Medulla oblongata (tissue), 1 donor: ENCODE measurements around the gene AQP7.
"Not testable (repeated sequence)": the region's sequence is repeated elsewhere in the genome, so short reads cannot be mapped to it uniquely, and the experiment has no call there.

ENCODE experiments used
- DNase-seq: peaks from one replicate; pipeline ENCODE4 v3.0.0-alpha.2; 2015; ENCODE audit errors: extremely low spot score

The AQP7 gene

DNA sequence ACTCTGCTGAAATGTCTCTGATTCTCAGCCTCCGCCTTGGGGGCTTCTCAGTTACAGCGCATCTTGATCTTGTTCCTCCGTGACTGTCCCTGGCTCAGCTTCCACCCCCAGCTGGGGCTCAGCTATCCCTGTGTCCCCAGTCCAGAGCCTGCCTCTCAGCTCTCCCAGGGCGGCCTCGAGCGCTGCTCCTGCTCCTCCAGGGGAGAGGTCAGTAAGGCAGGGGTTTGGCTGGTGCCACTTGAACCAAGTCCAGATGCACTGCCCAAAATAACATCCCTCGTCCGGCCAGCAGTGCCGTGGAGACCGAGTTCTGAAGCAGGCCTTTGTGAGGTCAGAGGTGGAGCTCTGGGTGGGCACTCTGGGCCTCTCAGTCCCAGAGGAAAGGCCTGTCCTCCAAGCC, at the start of gene AQP7:
Gene AQP7, minus strand, starts transcription at position 198 of the 400 bp plus-strand sequence. CDS start 1,306 bp downstream, outside the sequence.
- not testable (repeated sequence) for DNase-seq

DNA sequence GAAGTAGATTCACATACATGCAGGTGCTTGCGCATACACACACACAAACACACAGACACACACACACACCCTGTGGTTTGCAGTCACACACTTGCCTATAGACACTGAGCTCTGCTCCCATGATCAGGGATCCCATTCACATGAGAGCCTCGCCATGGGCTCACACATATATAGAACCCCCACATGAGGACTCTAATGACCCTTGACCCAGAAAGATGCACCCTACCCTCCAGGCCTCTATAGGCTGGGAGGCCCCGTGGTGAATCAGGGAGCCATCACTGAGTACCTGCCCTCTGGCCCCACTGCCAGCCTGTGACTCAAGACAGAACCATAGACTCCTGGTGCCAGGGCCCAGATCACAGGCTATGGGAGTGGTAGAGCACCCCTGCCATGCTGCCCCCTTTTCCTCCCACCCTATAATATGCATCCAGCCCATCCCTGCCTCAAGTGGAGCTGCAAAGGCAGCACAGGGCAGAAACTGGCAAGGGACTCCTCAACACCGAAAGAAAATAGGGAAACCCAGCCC, 48.3 kb upstream of the AQP7 start:
- no peak for DNase-seq

DNA sequence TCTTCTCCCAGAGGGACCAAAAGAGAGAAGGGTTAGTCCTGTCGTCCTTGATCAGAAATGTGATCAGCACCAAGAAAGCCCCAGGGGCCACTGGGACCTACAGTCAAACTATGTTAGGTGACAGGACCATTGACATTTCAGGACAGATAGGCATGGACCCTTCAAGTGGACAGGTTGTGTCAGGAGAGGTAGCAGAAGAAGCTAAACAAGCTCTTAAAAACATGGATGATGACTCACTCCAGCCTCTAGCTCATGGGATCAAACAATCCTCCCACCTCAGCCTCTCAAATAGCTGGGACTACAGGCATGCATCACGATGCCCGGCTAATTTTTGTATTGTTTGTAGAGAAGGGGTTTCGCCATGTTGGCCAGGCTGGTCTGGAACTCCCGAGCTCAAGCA, 47.3 kb upstream of the AQP7 start:
- no peak for DNase-seq

DNA sequence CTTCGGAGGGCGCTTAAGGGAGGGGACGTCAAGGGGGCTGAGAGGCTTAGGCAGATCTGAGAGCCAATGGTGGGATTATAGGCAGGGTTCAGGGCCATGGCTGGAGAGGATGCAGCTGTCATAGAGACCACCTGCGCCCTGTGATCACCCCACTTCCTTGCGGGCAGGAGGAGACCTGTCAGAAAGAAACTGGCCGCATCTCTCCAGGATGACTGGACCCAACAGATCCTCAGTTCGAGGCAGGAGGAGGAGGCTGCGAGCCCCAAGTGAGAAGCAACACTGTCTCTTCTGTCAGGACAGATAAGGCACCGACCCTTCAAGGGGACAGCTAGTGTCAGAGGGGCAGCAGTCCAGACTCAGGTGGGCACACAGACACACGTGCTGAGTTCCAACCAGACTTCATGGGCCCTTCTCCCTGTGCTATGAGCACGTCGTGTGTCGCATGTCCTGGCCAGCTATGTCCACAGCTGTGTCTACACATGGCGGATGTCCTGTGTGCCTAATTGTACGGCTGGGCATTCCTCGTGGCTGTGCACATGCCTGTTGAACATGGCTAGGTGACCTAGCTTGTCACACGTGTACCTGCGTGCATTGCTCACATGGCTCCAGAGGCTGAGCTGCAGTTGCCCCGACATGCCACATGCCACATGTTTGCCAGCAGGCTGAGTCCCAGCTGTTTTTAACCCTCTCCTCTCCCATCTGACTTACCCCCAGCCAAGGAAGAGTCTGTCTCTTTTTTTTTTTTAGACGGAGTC, 45.6 kb upstream of the AQP7 start:
- no peak for DNase-seq

DNA sequence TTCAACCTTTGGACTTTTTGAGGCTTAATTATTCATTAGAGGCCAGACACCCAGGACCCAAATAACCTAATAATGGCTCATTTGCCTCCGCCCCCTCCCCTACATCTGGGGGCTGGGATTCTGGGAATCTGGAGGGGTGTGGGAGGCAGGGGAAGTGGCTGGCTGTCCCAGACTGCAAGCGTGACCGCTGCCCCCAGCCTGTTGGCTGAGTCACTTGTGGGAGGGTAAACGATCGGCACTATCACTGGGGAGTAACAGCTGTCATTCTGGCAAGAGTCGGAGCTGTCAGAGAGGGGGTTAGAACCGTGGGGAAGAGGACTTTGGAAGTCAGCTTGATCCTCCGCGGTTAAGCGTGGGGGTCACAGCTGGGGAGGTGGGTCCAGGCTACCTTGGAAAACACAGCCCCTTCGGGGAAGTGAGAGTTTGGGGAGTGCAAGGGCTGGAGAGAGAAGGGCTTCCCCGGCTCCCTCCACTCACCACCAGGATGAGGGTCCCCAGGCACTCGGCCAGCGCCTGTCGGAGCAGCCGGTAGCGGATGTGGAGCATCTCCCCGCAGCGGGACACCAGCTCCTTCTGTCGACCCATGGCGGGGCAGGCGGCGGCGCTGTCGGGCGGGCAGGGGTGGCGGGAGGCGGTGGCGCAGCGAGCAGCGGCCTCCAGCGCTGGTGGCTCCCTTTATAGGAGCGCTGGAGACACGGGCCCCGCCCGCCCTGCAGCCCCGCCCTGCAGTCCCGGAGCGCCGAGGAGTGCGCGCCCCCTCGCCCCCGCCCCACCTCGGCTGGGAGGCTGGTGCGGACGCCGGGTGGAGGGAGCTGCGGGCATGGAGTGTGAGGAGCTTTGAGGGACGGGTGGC, 44.8 kb upstream of the AQP7 start, which contains the start of gene AQP3:
Gene AQP3, minus strand, starts transcription at position 648 of the 853 bp plus-strand sequence. Its CDS starts 63 bp downstream, at position 585.
- DNase-seq = peak; percentile 19

DNA sequence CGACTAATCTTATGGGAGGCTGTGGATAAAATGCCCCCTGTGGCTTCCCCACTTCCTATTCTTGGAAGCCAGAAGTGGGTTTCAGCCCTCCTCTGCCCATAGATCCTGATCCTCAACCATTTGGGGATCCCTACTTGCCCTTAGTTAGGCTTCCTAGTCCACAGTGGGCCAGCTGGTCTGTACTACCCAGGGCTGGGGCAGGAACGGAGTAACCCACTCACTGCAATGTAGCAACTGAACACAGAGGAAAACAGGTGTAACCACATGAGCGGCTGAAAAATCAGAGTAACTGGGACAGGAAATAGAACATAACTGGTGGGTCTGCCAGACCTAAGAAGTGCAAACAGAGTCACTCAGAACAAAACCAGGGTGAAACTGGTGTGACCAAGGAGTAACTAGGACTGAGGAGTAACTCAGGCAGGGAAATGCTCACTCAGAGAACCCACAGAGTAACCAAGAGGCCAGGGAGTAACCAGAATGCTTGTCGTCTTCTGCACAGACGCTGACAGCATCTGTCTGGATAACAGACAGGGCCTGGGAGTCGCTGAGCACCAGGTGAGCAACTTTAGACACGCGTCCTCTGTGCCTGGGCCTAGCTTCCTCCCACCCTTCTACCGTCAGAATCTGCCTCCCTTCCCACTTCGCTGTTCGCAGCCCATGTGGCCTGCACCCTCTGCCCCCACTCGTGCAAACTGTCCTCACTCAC, 44.0 kb upstream of the AQP7 start:
- no peak for DNase-seq

DNA sequence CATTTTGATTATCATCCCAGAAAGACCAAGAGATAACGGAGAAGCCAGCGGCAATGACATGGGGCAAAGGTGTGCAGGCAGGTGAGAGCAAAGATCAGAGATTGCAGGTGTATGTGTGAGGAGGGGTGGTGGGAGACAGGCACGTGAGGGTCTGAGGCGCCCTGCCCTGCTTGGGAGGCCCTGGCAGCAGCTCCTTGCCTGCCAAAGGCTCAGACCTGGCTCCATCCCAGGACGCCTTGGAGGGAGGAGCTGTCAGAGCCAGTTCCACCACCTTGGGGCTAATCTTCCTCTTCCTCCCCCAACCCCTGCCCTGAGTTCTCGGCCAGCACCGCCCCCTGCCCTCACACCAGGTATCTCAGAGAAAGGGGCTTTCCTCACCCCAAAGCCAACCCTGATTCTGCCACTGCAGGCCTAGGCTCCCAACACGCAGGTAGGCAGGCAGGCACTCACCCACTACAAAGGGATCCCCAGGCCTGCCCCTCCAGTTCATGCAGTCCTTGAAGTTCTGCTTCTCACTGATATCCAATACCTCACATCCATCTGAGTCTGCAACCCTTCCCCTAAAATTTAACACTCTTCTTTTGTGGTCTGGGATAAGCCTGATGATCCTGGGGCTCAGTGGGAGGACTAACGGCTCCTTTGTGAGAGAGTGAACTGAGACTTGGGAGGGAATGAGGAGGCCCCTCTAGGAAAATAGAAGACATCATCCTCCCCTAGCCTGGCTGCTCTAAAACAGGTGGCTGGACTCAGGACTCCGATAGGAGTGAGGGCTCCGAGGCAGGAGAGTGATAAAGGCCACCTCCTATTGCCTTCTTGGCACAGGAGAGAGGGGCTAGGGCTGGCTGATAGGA, 43.2 kb upstream of the AQP7 start:
- DNase-seq = no peak

DNA sequence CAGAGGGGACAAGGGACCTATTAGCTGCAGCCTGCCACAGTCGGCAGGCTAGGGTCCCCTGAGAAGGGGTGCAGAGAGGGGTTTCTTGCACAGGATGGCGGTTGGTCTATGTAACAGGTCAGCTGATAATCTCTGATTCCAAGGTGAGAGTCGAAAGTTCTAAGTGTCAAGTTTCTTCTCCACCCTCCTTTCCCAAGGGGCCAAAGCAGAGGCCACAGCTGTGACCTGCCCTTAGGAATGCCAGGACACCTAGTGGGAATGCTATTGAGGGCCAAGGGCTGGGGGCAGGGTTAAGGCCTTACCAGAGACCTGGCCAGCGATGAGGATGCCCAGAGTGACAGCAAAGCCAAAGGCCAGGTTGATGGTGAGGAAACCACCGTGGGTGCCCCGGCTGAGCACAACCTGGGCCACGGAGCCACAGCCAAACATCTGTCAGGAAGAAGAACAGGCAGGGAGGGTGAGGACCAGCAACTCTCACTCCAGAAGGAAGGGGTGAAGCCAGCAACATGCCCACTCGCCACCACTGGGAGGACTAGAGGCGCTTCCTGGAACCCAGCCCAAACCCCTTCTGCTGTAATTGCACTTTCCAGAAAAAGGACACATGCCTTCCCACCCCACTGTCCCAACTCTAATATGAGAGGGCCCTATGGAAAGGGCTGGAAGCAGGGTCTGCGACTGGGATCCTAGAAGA, 41.2 kb upstream of the AQP7 start:
- no peak for DNase-seq

DNA sequence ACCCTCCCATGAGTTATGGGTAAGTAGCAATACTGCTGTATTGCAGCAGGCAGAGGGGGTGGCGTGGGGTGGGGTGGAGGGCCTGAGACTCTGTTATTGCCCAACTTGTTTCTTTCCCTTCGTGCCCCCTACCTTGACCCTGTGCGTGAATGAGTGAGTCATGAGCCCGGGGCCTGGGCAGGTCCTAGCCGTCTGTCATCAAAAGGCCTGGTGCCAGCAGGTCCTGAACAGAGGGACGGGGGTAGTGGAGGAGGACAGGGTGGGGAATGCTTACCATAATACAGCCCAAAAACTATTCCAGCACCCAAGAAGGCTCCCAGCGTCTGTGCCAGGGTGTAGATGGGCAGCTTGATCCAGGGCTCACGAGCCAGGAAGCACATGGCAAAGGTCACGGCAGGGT, 40.7 kb upstream of the AQP7 start:
- DNase-seq = no peak

DNA sequence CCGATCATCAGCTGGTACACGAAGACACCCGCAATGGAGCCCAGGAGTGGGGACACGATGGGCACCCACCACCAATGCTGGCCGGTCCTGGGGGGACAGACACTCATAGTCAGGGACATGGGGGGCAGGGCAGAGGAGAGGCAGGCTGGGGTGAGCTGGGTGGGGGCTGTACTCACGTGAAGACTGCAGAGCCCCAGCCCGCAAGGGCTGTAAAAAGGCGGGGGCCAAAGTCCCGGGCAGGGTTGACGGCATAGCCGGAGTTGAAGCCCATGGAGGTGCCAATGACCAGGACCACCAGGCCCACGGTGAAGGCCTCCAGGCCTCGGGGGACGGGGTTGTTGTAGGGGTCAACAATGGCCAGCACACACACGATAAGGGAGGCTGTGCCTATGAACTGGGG, 39.8 kb upstream of the AQP7 start:
- no peak for DNase-seq

DNA sequence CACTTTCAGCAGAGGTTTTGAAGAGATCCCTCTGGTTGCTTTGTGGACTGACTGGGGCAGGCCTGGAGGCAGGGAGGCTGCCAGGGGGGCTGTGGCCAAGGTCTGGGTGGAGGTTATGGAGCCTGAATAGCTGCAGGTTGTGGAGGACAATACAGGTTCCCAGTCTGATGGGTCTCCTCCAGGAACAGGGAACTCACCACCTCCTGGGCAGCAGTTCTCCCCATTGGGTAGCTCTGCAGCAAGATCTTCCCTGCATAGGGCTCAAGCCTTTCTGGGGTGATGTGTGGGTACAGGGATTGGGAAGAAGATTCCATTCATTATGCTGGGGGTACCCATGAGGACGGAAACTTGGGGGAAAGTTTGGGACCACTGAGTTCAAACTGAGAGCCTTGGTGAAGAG, 38.2 kb upstream of the AQP7 start:
- no peak for DNase-seq

DNA sequence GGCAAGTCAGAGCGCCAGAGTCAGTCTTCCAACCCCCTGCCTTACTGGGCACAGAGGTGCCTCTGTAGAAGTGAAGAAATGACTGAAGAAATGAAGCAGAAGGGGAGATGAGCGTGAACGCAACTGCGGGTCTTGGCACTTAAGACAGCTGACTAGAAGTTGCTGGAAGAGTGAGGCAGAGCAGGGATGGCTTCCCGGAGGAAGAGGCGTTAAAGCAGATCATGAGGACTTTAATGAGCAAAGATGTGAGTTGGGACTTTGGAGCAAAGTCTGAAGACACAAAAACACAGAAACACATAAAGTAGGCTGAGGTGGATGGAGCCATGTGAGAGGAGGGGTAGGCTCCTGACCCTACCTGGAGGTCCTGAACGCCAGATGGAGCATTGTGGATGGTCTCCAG, 37.8 kb upstream of the AQP7 start:
- no peak for DNase-seq

DNA sequence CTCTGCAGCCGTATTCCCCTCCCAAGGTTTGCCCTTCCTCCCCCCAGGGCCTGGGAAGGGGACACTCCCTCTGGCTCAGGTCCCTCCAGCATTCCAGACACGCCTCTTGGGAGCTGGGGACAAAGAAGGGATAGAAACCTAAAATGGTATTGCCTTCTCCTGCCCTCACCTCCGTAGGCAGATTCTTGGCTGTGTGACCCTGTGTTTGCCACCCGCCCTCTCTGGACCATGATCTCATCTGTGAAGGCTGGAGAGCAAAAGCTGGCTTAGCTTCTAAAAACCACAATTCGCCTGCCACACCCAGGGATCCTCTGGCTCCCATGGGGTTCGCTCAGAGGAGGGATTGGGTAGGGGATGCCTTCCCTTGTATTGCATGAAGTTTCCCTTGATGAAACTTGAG, 37.4 kb upstream of the AQP7 start:
- DNase-seq = no peak

DNA sequence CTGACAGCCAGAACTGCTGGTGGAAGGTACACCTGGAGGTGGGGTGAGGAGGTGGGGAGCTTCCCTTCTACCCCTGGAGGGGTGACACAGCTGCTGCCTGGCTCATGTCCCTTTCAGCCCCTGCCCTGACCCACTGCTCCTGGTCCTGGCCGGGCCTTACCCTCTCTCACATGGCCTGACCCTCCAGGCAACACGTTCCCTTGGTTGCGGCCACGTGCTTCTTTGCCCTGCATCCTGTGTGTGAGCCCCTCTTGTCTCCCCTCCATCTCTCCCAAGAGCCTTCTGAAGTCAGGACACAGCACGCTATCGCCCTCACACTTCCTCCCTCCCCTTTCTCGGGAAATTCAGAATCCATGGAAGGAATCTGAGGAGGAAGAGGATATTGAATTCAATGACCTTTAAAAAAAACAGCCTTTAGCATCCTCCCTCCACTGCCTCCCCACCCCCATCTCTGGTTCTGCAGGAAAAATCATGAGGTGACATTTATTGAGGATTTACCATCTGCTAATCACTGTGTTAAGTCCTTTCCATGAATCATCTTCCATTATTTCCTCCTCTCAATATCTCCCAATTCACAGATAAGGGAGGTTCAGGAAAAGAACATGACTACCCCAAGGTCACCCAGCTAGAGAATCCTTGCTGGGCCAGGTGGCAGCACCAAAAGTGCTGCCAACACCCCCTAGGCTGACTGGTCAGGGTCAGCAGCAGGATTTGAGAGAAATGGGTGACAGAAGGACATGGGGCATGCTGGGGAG, 36.7 kb upstream of the AQP7 start:
- no peak for DNase-seq

DNA sequence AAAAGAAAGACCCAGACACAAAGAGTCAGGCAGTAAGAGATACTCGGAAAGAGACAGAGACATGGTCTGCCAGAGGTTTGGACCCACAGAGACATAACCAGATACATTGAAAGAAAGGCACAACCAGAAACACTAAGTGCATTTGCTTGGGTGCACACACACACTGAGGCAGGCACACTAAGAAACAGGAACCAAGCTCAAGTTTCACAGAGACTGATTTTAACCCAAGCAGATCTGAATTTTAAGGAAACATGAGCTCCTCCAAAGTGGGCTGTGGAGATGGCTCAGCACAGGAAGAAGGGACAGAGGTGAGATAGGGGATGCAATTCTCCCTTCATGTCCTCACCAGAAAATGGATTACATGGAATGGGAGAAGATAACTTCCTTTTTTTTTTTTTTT, 35.5 kb upstream of the AQP7 start:
- DNase-seq = no peak

DNA sequence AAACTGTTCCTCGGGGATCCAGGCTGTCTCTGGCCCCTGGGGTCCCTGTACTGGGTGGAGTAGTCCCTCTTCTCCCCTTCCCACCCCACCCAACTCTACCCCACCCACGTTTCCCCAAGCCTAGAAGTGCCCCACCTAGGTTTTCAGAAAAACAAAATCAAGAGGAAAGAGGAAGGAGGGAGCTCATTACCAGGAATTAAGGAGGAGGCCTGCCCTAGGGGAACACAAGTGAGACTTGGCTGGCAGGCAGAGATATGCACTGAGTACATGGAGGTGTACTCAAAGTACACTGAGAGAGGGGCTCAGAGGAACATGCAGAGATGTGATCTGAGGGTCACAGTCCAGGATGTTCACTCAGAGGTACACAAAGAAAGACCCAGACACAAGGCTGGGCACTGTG, 34.8 kb upstream of the AQP7 start:
- no peak for DNase-seq

DNA sequence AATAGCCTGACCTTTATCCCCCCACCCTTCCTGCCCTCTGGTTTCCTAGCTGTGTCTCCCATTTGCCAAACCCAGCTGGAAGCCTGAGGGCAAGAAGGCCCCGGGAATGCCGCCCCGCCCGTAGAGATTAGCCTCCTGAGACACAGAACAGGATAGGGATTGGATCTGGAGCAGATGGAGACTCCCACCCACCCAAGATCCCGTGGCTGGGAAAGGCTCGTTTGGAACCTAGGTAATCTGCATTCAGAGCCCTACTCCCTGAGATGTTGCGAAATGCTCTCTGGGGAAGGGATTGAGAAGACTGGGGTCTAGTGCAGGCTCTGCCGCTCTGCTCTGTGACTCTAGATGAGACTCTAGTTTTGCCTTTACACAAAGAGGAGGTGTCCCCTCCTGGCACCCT, 34.1 kb upstream of the AQP7 start:
- DNase-seq = no peak

DNA sequence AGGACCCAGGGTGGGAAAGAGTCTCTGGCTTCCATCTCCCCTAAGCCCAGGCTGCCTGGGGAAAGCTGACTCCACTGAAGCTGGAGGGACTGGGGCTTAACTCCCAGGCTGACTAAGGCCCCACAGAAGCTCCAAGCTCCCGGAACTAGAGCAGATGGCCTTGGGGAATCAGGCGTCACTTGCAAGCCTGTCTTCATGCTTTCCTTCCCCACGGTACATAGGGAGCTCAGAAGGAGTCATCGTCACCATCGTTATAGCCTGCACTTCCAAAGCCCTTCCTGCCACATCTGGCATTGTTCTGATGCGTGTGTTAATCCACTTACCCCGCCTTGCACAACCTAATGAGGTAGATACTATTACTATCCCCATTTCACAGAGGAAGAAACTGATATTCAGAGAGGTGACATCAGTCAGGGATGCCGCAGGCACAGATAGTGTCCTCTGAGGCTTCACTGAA, 33.5 kb upstream of the AQP7 start:
- no peak for DNase-seq

DNA sequence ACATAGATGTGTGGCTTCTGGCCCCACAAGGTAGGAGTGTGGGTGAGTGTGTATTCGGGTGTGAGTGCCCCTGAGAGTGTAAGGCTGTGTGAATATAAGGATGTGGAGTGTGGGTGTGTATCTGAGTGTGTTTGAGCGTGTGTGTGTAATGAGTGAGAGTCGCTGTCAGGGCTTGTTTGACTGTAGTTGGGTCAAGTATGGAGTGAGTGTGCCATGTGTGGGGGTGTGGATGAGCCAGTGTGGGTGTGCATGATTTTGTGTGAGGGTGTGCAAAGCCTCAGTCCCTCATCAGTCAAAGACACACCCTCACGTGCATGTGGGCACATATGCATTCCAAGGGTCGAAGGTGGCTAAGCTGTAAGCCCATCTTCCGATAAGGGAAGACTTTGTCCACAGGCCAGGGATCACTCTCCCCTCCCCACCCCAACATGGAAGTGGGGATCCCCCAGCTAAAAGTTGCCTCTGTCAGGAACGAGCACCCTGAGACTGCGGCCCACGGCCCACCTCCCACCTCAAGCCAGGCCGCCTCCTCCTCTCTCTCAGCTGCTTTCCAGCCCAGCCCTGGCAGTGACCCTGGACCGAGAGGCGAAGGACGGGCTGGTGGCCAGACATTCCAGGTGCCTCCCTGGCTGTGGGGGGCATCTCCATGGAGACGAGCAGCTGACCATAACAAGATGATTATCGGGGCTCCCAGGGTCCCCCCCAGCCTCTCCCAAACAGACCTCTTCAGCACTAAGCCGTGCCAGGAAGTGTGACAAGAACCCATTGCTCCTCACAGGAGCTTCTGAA, 32.1 kb upstream of the AQP7 start:
- DNase-seq = no peak
